HepG2 (cell line): Measurements from ENCODE around the gene ZFAND3. TPM values are rescaled to one million over a fixed set of nuclear protein-coding genes. Genes with fewer than 3 reads are reported as not detected.

Experiments used
- DNMT3B ChIP-seq: conservative IDR thresholded peaks from 2 replicates; pipeline ENCODE4 v1.6.1; 2016; ENCODE audit warnings: missing biosample characterization, control low read depth
- MYNN ChIP-seq: sonication (generic); formaldehyde crosslinking; IDR thresholded peaks from 2 replicates; pipeline ENCODE4 v1.4.0; 2020; ENCODE audit warnings: mild to moderate bottlenecking, low read depth, missing genetic modification reagents
- NR1H2 ChIP-seq: sonication (generic); formaldehyde crosslinking; IDR thresholded peaks from 2 replicates; pipeline ENCODE4 v1.8.1; 2022; ENCODE audit warnings: low read depth, missing genetic modification reagents, borderline replicate concordance
- ZKSCAN8 ChIP-seq: IDR thresholded peaks from 2 replicates; pipeline ENCODE4 v1.6.1; 2016; ENCODE audit warnings: borderline replicate concordance, missing genetic modification reagents, missing compliant biosample characterization
- ZNF674 ChIP-seq: sonication (generic); formaldehyde crosslinking; IDR thresholded peaks from 2 replicates; pipeline ENCODE4 v1.5.0; 2020; ENCODE audit warnings: low read depth, mild to moderate bottlenecking, missing genetic modification reagents
- polyA plus RNA-seq, 8 experiments: library from polyadenylated mRNA; depleted of rRNA in 3 of 8; stranded (reverse) in 7 of 8; unstranded in 1 of 8; fragments of >200 nt; fragmentation: Illumina TruSeq in 4 of 8; extraction: Trizol in 4 of 8; gene quantifications; 2 replicates each; pipeline versions ENCODE4 v1.2.1 to v1.2.3, GENCODE V29; 2011 to 2016; ENCODE audit warnings: low read depth in 4 of 8, missing spikeins in 1 of 8, mixed read lengths in 1 of 8; ENCODE audit not compliant: insufficient read depth in 1 of 8
- total RNA-seq, 5 experiments: library from RNA; depleted of rRNA; stranded (reverse); fragments of >200 nt; fragmentation: Illumina TruSeq; extraction: Trizol; gene quantifications; 2 replicates each; pipeline ENCODE4 v1.2.3, GENCODE V29; 2016; ENCODE audit warnings: low read depth in 1 of 5
- TF ChIP-seq, protein P1 (sequence below): sonication (generic); formaldehyde crosslinking; IDR thresholded peaks from one replicate; pipeline ENCODE4 v1.5.1; 2020; ENCODE audit warnings: mild to moderate bottlenecking, missing genetic modification reagents; ENCODE audit errors: not compliant biosample characterization
- TF ChIP-seq, protein P2 (sequence below): IDR thresholded peaks from 2 replicates; pipeline ENCODE4 v1.6.1; 2016; ENCODE audit warnings: missing compliant biosample characterization, missing genetic modification reagents, borderline replicate concordance
- TF ChIP-seq, protein P3 (sequence below): sonication (generic); formaldehyde crosslinking; IDR thresholded peaks from 2 replicates; pipeline ENCODE4 v1.5.1; 2020; ENCODE audit warnings: mild to moderate bottlenecking, missing genetic modification reagents, borderline replicate concordance

Gene ZFAND3
- total and polyA plus RNA-seq, 2 of the 13 experiments (the other 11 are each of a cell fraction or from before 2014, with no cell fraction given), result 16.4 to 17.1 TPM

DNA sequence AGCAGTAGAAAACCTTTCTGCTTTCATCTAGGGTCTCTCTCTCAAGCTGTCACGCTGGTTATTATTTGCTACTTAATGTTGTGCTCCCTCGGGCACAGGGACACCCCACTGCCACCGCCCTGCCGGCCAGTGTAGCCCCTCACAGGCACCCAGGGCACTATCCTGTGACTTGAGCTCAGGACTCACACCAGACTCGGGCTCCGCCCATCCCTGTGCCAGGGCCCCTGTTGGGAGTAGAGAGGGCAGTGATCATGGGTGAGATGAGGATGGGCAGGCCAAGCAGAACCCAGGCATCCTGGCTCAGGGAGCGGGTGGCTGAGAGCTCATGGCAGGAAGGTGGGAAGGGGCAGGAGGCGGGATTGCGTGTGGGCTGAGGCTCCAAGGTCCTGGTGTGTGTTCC, 371.9 kb downstream of the ZFAND3 start (continued):
- TF ChIP-seq, protein P1, sequence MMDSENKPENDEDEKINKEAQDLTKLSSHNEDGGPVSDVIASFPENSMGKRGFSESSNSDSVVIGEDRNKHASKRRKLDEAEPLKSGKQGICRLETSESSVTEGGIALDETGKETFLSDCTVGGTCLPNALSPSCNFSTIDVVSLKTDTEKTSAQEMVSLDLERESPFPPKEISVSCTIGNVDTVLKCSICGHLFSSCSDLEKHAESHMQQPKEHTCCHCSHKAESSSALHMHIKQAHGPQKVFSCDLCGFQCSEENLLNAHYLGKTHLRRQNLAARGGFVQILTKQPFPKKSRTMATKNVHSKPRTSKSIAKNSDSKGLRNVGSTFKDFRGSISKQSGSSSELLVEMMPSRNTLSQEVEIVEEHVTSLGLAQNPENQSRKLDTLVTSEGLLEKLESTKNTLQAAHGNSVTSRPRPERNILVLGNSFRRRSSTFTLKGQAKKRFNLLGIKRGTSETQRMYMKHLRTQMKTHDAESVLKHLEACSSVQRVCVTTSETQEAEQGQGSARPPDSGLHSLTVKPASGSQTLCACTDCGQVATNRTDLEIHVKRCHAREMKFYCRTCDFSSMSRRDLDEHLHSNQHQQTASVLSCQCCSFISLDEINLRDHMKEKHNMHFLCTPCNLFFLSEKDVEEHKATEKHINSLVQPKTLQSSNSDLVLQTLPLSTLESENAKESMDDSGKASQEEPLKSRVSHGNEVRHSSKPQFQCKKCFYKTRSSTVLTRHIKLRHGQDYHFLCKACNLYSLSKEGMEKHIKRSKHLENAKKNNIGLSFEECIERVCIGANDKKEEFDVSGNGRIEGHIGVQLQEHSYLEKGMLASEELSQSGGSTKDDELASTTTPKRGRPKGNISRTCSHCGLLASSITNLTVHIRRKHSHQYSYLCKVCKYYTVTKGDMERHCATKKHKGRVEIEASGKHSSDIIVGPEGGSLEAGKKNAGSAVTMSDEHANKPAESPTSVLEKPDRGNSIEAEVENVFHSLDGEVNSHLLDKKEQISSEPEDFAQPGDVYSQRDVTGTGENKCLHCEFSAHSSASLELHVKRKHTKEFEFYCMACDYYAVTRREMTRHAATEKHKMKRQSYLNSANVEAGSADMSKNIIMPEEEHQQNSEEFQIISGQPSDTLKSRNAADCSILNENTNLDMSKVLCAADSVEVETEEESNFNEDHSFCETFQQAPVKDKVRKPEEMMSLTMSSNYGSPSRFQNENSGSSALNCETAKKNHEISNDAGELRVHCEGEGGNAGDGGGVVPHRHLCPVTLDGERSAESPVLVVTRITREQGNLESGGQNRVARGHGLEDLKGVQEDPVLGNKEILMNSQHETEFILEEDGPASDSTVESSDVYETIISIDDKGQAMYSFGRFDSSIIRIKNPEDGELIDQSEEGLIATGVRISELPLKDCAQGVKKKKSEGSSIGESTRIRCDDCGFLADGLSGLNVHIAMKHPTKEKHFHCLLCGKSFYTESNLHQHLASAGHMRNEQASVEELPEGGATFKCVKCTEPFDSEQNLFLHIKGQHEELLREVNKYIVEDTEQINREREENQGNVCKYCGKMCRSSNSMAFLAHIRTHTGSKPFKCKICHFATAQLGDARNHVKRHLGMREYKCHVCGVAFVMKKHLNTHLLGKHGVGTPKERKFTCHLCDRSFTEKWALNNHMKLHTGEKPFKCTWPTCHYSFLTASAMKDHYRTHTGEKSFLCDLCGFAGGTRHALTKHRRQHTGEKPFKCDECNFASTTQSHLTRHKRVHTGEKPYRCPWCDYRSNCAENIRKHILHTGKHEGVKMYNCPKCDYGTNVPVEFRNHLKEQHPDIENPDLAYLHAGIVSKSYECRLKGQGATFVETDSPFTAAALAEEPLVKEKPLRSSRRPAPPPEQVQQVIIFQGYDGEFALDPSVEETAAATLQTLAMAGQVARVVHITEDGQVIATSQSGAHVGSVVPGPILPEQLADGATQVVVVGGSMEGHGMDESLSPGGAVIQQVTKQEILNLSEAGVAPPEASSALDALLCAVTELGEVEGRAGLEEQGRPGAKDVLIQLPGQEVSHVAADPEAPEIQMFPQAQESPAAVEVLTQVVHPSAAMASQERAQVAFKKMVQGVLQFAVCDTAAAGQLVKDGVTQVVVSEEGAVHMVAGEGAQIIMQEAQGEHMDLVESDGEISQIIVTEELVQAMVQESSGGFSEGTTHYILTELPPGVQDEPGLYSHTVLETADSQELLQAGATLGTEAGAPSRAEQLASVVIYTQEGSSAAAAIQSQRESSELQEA (CRISPR knock-in tag), result no peak
- no peak for TF ChIP-seq DNMT3B (CRISPR knock-in tag)
- TF ChIP-seq, protein P2, sequence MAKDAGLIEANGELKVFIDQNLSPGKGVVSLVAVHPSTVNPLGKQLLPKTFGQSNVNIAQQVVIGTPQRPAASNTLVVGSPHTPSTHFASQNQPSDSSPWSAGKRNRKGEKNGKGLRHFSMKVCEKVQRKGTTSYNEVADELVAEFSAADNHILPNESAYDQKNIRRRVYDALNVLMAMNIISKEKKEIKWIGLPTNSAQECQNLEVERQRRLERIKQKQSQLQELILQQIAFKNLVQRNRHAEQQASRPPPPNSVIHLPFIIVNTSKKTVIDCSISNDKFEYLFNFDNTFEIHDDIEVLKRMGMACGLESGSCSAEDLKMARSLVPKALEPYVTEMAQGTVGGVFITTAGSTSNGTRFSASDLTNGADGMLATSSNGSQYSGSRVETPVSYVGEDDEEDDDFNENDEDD (CRISPR knock-in tag), result no peak
- TF ChIP-seq ZKSCAN8 (CRISPR knock-in tag), result no peak
- no peak for TF ChIP-seq MYNN (CRISPR knock-in tag)
- TF ChIP-seq NR1H2, result no peak
- TF ChIP-seq, protein P3, sequence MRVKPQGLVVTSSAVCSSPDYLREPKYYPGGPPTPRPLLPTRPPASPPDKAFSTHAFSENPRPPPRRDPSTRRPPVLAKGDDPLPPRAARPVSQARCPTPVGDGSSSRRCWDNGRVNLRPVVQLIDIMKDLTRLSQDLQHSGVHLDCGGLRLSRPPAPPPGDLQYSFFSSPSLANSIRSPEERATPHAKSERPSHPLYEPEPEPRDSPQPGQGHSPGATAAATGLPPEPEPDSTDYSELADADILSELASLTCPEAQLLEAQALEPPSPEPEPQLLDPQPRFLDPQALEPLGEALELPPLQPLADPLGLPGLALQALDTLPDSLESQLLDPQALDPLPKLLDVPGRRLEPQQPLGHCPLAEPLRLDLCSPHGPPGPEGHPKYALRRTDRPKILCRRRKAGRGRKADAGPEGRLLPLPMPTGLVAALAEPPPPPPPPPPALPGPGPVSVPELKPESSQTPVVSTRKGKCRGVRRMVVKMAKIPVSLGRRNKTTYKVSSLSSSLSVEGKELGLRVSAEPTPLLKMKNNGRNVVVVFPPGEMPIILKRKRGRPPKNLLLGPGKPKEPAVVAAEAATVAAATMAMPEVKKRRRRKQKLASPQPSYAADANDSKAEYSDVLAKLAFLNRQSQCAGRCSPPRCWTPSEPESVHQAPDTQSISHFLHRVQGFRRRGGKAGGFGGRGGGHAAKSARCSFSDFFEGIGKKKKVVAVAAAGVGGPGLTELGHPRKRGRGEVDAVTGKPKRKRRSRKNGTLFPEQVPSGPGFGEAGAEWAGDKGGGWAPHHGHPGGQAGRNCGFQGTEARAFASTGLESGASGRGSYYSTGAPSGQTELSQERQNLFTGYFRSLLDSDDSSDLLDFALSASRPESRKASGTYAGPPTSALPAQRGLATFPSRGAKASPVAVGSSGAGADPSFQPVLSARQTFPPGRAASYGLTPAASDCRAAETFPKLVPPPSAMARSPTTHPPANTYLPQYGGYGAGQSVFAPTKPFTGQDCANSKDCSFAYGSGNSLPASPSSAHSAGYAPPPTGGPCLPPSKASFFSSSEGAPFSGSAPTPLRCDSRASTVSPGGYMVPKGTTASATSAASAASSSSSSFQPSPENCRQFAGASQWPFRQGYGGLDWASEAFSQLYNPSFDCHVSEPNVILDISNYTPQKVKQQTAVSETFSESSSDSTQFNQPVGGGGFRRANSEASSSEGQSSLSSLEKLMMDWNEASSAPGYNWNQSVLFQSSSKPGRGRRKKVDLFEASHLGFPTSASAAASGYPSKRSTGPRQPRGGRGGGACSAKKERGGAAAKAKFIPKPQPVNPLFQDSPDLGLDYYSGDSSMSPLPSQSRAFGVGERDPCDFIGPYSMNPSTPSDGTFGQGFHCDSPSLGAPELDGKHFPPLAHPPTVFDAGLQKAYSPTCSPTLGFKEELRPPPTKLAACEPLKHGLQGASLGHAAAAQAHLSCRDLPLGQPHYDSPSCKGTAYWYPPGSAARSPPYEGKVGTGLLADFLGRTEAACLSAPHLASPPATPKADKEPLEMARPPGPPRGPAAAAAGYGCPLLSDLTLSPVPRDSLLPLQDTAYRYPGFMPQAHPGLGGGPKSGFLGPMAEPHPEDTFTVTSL (CRISPR knock-in tag), result no peak
- TF ChIP-seq ZNF674, result no peak
